GM21717 (cell line): Measurements from ENCODE around the gene OCSTAMP.

ENCODE experiments used
- ATAC-seq: cut with Tn5 transposase; IDR thresholded peaks from one replicate; pipeline ENCODE4 v1.9.1; 2021; ENCODE audit warnings: mild to moderate bottlenecking, moderate library complexity; ENCODE audit not compliant: unreplicated experiment

The OCSTAMP gene, protein sequence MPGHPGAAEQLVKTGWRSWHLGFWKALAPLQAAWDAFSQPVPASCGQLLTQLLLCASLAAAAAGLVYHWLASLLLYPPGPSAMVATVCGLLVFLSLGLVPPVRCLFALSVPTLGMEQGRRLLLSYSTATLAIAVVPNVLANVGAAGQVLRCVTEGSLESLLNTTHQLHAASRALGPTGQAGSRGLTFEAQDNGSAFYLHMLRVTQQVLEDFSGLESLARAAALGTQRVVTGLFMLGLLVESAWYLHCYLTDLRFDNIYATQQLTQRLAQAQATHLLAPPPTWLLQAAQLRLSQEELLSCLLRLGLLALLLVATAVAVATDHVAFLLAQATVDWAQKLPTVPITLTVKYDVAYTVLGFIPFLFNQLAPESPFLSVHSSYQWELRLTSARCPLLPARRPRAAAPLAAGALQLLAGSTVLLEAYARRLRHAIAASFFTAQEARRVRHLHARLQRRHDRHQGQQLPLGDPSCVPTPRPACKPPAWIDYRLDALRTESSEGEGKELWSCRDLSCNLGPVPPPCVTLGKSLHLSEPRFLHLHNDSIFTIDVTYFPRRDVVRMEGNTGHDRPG

DNA sequence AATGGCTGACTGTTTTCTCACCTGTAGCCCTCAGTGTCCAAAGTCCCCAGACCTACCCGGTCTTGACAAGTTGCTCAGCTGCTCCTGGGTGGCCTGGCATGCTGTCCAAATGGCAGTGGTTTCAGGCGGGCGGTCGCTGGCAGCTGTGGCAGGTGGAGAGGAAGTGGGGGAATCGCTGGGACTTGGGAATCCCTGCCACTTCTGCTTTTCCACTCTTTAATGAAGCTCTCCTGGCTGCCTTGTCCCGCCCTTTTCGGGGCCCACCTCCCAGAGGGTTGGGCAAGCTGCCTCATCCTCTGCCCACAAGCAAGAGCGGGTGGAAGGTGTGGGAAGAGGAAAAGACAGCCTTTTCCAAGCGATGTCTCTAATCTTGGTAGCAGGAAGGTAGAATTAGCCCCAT is at the start of gene OCSTAMP:
TSS of gene OCSTAMP (minus strand) at position 194 of the 400 bp plus-strand sequence. CDS start at position 100, 94 bp downstream.
- no peak for ATAC-seq

DNA sequence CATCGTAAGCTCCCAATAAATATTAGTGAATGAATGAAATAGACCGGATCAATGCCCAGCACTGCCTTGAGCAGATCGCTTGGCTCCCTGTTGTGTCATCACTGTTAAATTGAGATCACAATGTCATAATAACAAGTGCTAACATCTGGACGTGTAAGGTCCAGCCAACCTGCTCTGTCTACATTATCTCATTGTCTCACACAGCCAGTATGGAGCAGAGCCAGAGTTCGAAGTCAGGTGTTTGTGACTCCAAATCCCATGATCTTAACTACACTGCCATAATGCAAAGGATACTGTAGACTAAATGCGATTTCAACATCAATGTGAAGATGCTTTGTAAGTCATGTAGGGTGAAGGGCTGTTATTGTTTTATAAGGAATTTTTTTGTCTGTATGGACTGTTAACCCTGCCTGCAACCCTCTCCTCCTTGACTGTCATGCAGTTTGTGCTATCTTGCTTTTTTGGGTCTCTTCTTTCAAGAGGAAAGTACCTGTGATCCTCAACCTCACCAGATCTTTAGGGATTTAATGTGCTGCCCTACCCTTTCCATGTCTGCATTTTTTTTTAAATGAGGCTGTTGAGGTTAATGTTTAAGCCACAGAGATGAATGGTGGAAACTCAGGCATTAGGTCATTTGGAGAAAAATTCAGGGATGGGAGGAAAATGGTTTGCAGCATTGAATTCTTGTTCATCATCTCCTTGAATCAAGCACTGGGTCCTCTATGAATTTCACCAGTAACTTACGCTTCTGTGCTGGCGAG is 49.0 kb upstream of the OCSTAMP start:
- ATAC-seq: no peak

DNA sequence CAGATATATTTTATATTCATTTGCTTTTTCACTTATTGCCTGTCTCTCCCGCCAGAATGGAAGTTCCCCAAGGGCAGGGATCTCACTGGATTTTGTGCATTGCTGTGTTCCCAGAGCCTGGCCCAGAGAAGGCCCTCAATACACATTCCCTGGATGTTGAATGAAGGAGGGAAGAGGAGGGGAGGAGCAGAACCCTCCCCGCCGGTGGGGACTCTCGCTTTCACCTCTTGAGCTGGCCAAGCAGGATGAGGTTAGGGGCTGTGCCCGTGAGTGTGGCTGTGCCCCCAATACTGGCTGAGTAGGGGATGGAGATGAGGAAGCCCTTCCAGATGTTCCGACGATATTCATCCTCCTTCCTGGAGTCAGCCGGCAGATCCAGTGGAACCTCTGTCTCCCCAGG is 45.5 kb upstream of the OCSTAMP start:
- ATAC-seq: no peak

DNA sequence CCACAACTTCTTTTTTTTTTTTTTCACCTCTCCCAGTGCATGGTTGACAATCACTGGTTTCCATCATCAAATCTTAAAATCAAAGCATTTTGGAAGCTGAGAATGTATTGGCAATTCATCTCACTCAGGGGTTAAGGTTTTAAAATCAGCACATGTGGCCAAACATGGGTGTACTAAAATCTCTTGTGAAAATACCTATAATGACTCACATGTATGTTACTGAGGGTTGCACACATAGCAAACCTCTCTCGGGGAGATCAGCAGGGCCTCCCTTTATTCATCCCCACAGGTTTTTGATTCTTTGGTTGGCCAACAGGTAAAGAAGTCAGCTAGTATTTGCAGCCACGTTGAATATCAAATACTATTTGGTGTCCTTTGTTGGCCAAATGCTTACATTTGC is 44.3 kb upstream of the OCSTAMP start:
- no peak for ATAC-seq

DNA sequence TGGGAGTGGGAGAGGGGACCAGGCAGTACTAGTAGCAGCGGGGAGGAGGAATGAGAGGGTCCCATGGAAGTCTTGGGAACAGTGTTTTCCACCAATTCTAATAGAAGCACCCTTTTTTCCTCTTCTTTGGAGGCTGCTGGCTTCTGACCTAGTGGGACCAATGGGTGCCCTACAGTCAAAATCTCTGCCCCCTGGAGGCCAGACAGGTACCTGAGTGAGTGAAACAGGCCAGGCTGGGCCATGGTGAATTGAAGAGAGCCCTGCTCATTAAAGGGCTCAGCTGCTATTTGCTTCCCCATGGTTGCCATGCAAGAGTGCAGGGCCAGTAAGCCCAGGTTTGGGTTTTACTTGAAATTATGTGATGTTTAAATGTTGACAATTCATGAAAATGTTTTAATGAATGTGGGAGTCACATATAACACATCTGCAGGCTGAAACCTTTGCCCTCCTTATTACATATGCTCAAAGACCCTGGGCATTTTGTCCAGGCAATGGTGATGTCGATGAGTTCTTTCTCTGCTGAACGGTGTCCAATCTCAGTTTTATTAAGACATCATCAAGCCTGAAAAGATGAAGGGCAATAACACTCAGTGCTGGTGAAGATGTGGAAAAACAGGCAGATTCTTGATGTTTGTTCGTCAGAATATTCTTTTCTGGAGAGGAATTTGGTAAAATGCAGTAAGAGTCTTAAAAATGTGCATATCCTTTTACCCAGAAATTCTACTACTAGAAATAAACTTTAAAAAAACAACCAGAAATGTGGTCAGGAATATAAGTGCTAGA is 42.3 kb upstream of the OCSTAMP start:
- ATAC-seq: no peak

DNA sequence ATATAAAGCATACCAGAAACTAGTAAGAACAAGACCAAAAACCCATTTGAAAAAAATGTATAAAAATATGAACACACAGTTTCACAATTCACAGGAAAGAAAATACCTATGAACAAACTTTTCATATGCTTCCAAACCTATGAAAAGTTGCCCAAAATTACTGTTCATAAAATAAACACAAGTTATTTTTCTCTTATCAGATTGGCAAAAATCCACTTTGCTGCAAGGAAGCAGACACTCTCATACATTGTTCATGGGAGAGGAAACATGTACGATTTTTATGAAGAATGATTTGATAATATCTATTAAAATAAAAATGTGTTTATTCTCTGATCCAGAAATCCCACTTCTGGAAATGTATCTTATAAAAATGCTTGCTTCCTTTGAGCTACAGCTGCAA is 40.0 kb upstream of the OCSTAMP start:
- ATAC-seq: no peak

DNA sequence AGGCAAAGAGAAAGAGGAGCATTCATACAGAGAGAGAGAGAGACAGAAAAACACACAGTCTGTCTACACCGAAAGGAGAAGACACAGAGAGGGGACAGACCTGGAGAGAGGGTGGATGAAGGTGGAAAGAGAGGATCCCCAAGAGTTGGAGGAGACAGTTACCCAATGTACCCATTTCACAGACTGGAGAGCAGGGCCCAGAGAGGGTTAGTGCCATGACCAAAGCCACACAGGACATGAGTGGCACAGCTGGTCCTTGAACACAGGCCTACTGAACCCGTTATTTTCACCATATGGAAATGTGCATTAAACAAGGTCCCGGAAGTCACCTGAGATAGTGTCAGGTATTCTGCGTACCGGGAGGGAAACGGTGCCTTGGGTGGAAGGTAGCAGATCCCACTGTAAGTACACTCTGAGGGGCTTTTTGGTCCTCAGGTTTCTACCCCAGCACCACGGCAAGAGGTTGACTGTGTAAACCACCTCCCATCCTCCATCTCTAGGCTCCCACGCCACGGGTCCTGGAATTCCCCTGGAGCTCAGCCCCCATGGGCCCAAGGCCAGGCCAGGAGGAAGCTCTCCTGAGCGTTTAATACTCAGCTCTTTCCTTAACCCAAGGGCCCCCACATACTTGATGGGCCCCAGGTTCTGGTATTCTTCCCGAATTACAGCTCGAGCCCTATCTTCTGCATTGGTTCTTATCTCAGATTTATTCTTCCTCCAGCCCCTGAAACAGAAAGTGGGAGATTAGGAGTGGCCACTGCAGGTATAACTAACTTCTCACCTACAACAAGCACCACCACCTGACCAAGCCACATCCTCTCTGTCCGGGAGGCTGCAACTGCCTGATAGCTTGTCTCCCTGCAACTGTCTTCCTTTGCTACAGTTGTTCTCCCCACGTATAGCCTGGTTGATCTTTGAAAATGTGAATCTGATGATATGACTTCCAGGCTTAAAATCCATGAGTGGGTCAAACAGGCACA is 38.4 kb upstream of the OCSTAMP start:
- ATAC-seq: no peak

DNA sequence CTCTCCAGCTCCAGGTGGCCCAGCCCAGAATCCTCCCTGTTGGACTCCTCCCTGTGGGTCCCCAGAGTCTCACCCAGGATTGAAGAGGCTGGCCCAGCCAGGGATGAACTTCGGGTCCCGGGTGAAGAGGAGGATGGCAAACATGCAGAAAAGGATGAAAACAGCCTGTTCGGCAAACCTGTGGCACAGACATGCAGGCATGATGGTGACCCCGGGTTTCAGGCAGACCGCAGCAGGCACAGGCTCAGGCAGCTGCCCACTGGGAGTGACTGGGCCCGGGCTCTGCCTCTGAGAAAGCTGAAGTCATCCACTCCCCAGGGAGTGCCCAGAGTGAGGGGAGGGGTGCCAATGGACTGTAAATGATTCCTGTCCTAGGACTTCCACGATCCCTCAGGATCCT is 37.5 kb upstream of the OCSTAMP start:
- no peak for ATAC-seq

DNA sequence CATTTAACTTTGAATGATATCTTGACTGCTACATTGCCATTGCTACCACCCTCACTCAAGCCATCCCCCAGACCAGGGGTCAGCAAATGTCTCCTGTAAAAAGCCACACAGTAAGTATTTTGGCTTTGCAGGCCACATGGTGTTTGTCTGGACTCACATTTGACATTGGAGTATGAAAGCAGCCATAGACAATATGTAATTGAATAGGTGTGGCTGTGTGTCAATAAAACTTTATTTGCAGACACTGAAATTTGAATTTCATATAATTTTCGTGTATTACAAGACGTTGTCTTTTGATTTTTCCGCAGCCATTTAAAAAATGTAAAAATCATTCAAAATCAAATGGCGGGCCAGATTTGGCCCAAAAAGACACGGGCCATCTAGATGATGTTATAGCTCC is 36.3 kb upstream of the OCSTAMP start:
- ATAC-seq: no peak

DNA sequence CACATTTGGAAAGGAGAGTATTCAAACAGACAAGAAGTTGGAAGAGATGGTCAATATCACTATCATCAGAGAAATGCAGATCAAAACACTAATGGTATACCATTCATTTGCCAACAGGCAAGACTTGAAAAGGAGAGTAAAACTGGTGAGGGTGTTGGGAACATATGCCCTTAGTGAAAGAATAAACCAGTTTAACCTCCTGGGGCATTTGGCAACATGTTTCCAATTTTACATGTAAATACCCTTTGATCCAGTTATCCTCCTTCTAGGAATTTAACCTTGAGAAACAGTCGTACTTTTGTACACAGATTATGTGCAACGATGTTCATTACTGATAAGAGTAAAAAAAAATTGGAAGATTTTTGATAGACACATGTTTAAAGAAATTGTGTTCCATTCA is 34.1 kb upstream of the OCSTAMP start:
- ATAC-seq: no peak

DNA sequence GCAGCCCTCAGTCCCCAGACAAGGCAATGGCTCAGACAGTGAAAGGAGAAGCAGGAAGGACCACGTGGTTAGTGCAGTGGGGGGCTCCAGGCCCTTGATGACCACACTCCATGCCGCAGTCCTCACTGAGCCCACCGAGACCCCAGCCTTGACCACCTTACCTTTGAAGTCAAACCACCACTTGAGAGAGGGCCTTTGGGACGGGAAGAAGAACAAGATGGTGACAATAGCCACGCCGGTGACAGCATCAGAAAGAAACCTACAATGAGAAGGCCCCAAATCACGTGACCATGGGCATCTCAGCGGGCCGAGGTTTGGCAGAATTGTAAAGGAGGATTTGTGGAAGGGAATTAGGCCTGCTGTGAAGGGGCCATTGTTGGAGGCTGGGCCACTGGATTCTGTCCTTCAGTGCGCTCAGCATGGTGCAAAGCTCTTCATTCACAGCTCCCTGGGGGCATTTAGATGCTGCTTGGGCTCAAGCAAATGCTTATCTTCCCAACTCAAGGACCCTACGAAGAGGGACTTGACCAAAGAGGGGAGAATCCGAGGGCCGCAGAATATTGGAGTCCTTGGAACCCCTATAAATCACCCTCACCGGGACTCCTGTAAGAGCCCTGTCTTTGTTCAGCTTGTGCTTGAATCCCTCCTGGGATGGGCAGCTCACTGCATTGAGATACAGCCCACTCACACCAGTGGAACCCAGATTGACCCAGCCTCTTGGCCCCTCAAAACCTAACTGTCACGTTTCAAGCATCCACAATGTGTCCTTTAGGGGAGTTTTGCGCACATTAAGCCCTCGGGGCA is 33.2 kb upstream of the OCSTAMP start:
- ATAC-seq: no peak

DNA sequence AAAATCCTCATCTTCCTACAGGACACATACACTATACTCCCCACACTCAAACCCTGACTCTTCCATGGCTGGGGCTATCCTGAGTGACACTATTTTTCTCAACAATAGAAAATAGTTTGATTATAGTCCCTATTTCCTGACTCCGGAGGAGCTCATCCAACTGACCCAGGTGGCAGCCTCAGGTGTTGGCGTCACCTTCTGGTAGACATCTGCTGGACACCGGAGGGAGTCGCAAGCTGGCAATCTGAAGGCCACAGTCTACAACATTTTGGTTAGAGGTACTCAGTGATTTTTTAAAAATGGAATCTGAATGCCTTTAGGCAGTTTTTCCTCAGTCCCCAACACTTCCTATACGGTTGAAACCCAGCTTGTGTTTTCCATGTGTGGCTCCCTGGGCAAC is 32.2 kb upstream of the OCSTAMP start:
- ATAC-seq: no peak

DNA sequence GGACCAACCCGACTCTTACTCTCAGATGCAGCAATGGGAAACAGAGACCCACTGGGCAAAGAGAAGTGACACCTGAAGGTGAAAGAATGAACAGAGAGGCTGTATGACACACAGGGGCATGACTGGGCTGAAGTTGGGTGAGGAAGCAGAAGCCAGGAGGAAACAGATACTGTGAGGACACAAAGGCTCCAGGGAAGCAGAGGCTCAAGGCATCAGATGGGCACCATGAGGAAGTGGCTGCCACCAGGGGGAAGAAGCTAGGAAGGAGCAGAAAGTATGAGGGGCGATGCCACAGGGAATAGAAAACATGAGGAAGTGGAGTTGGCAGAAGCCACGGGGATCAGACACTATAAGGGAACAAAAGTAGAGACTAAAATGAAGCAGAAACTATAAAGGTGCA is 30.9 kb upstream of the OCSTAMP start:
- no peak for ATAC-seq

DNA sequence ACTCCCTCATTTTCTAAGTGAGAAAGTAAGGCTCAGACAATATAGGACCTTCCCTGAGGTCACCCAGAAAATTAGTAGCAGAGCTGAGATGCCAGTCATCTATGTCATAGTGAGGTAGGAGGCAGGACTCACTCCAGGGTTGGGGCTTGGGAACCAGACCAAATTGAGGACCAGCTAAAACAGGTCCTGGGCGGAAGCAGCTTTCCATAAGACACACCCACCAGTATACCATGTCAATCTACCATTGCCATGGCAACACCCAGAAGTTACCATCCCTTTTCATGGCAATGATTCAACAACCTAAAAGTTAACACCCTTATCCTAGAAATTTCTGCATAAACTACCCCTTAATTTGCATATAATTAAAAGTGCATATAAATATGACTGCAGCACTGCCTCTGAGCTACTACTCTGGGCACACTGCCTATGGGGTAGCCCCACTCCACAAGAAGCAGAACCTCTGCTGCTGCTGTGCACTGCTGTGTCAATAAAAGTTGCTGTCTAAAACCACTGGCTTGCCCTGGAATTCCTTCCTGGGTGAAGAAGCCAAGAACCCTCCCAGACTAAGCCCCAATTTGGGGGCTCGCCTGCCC is 30.3 kb upstream of the OCSTAMP start:
- ATAC-seq: no peak

DNA sequence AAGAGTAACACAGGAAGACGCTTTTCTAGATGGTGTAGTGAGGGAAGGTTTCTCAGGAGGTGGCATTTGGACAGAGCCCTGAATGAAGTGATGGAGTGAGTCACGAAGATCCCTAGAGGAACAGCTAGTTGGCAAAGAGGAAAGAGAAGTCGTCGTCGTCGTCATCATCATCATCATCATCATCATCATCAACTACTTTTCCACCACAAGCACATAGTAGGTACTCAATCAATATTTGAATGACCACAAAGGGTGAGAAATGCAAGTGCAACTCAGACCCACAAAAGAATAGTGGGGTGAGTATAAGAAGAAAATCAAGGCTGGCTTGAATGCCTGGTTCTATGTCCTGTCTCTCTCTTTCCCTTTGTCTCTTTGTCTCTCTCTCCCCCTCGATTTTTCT is 28.3 kb upstream of the OCSTAMP start:
- ATAC-seq: no peak

DNA sequence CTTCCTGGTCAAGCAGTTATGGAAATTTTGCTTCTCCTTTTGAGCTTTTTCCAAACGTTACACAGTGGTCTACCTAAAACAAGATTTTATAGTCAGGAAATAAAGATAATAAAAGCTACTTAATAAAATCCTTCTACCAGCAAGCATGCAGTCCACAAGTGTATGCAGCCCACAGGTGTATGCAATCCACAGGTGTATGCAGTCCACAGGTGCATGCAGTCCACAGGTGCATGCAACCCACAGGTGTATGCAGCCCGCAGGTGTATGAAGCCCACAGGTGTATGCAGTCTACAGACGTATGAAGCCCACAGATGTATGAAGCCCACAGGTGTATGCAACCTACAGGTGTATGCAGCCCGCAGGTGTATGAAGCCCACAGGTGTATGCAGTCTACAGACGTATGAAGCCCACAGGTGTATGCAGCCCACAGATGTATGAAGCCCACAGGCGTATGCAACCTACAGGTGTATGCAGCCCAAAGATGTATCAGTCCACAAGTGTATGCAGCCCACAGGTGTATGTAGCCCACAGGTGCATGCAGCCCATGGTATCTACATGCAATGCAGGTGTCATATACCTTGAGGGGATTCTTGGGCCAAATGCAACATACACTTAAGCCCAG is 26.4 kb upstream of the OCSTAMP start:
- no peak for ATAC-seq

DNA sequence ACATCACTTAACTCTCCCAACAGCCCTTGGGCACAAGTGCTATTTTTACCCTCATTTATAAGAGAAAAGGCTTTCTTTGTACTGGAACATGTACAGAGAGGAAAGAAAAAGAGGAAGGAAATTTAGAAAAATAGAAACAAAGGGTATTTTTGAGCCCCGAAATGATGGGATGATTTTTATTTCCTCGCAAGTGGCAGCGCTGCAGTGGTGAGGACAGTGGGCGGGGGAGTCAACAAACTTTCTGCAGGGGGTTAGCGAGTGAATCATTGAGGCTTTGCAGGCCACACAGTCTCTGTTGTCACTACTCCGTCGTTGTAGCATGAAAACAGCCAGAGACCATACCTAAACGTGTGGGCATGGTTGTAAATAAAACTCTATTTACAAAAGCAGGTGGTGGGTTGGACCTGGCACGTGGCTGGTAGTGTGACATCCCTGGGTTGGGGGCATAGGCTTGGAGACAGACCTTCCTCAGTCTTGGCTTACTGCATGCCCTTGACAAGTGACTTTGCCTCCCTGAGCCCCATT is 25.5 kb upstream of the OCSTAMP start:
- ATAC-seq: no peak

DNA sequence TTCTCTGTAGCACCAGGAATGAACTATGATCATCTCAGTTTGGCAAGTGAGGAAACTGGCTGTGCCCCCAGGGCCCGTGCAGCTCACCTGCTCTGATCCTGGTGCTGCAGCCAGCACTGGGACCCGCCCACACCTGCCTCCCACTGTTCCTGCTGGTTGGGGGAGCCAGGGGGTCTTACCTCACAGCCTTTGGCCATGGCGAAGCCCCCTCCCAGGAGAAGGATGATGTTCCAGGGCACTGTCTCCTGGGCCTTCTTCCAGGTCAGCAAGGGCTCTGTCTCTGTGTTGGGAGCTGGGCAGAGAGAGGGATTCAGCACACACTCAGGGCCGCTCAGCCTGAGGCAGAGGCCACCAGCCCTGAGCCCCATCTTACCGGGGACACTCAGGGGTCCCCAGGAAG is 24.9 kb upstream of the OCSTAMP start:
- ATAC-seq: no peak
